Skin of body (tissue), 2 donors: ENCODE measurements around the gene TGFB2. TPM values are rescaled to one million over a fixed set of nuclear protein-coding genes. Genes with fewer than 3 reads are reported as not detected.
A peak's percentile ranks its signal among the peaks of the same experiment; 100 is the strongest.

Experiments
- DNase-seq: peaks from one replicate; lab custom pipeline; 2025; lab: John Stamatoyannopoulos, UW
- total RNA-seq: library from RNA; depleted of rRNA; stranded (reverse); fragments of >200 nt; gene quantifications from one replicate; pipeline ENCODE4 v1.2.3, GENCODE V29; 2014

The TGFB2 gene
- total RNA-seq, 1 donor from 2014 or later, result 32.0 TPM

GRCh38 chr1:218361298-218362065 lies 16.3 kb downstream of the TGFB2 start:
- DNase-seq, result peak; percentile 45

GRCh38 chr1:218362418-218363076 lies 17.4 kb downstream of the TGFB2 start:
- DNase-seq, result no peak

- no peak for DNase-seq
Measured at GRCh38 chr1:218363141-218363540, 18.0 kb downstream of the TGFB2 start.

- no peak for DNase-seq
Measured at GRCh38 chr1:218364028-218364710, 19.0 kb downstream of the TGFB2 start.

- DNase-seq, result no peak
Measured at GRCh38 chr1:218365226-218365999, 20.3 kb downstream of the TGFB2 start.

- no peak for DNase-seq
Measured at GRCh38 chr1:218366322-218367052, 21.4 kb downstream of the TGFB2 start.

GRCh38 chr1:218367118-218367517 lies 22.0 kb downstream of the TGFB2 start:
- no peak for DNase-seq

GRCh38 chr1:218368686-218369085 lies 23.6 kb downstream of the TGFB2 start:
- DNase-seq, result no peak

- no peak for DNase-seq
Measured at GRCh38 chr1:218369688-218370511, 24.8 kb downstream of the TGFB2 start.

- DNase-seq, result peak; percentile 80
Measured at GRCh38 chr1:218371927-218372672, 27.0 kb downstream of the TGFB2 start.

- DNase-seq, result peak; percentile 28
Measured at GRCh38 chr1:218374401-218375353, 29.5 kb downstream of the TGFB2 start.

GRCh38 chr1:218376722-218377121 lies 31.6 kb downstream of the TGFB2 start:
- no peak for DNase-seq

GRCh38 chr1:218377143-218377660 lies 32.1 kb downstream of the TGFB2 start:
- DNase-seq, result peak; percentile 17

- DNase-seq, result no peak
Measured at GRCh38 chr1:218380125-218380977, 35.2 kb downstream of the TGFB2 start.

- no peak for DNase-seq
Measured at GRCh38 chr1:218382261-218382660, 37.1 kb downstream of the TGFB2 start.

- DNase-seq, result no peak
Measured at GRCh38 chr1:218383051-218383450, 37.9 kb downstream of the TGFB2 start.

- DNase-seq, result no peak
Measured at GRCh38 chr1:218383681-218384080, 38.5 kb downstream of the TGFB2 start.
